Naive thymus-derived CD4-positive, alpha-beta T cell (primary cell): ENCODE measurements around the gene PIGL. TPM values are rescaled to one million over a fixed set of nuclear protein-coding genes. Genes with fewer than 3 reads are reported as not detected.
"Not testable (repeated sequence)": the region's sequence is repeated elsewhere in the genome, so short reads cannot be mapped to it uniquely, and the experiment has no call there.

Experiments used
- ATAC-seq: fragments of 150-1000 bp; cut with Tn5 transposase; 2 replicates; pipeline ENCODE4 v1.10.0; 2021; ENCODE audit warnings: mild to moderate bottlenecking, moderate library complexity
- CTCF ChIA-PET: fragments of 350-600 bp; sonication (Branson Sonifier 250); formaldehyde crosslinking; loops from one replicate; lab custom pipeline; 2021; ENCODE audit warnings: antibody characterized with exemption; lab: Charles Lee
- POLR2A ChIA-PET: fragments of 350-600 bp; sonication (Branson Sonifier 250); formaldehyde crosslinking; loops from one replicate; lab custom pipeline; 2021; ENCODE audit warnings: antibody characterized with exemption, inconsistent platforms; lab: Charles Lee
- DNase-seq, 9 donors: peaks; one replicate each; pipeline versions ENCODE4 v3.0.0 to v3.0.0-alpha.2; 2020 to 2022; ENCODE audit warnings: mixed read lengths in 1 of 9
- H3K27ac ChIP-seq: one replicate; pipeline ENCODE4 v1.7.0; 2013; ENCODE audit warnings: mild to moderate bottlenecking, low read depth, low read length, moderate library complexity
- H3K27me3 ChIP-seq, 2 donors: one replicate each; pipeline ENCODE4 v1.7.0; 2013; ENCODE audit warnings: low read length in 2 of 2, mild to moderate bottlenecking in 2 of 2, moderate library complexity in 2 of 2; ENCODE audit not compliant: control insufficient read depth in 2 of 2, insufficient read depth in 2 of 2
- H3K36me3 ChIP-seq, 3 experiments: 1 replicate in 2 of 3; 2 replicates in 1 of 3; pipeline ENCODE4 v1.7.0; 2013; ENCODE audit warnings: low read length in 3 of 3, mild to moderate bottlenecking in 3 of 3, moderate library complexity in 1 of 3; ENCODE audit not compliant: insufficient read depth in 3 of 3, control insufficient read depth in 2 of 3
- H3K4me1 ChIP-seq, 2 donors: one replicate each; pipeline ENCODE4 v1.7.0; 2013; ENCODE audit warnings: low read length in 2 of 2, mild to moderate bottlenecking in 2 of 2, moderate library complexity in 1 of 2; ENCODE audit not compliant: control insufficient read depth in 2 of 2, insufficient read depth in 2 of 2
- H3K4me3 ChIP-seq: 2 replicates; pipeline ENCODE4 v1.7.0; 2013; ENCODE audit warnings: mild to moderate bottlenecking, low read length
- H3K9me3 ChIP-seq, 3 experiments: 1 replicate in 2 of 3; 2 replicates in 1 of 3; pipeline ENCODE4 v1.7.0; 2013; ENCODE audit warnings: low read length in 3 of 3; ENCODE audit not compliant: control insufficient read depth in 2 of 3
- H3K27ac Mint-ChIP-seq, 9 donors: one replicate each; pipeline ENCODE4 v1.8.0; 2020 to 2022; ENCODE audit warnings: mixed read lengths in 9 of 9, mild to moderate bottlenecking in 8 of 9, moderate library complexity in 5 of 9, inconsistent platforms in 2 of 9
- H3K27me3 Mint-ChIP-seq, 5 donors: one replicate each; pipeline ENCODE4 v1.8.0; 2021 to 2022; ENCODE audit warnings: mixed read lengths in 5 of 5, mild to moderate bottlenecking in 1 of 5
- H3K36me3 Mint-ChIP-seq, 5 donors: one replicate each; pipeline ENCODE4 v1.8.0; 2020 to 2022; ENCODE audit warnings: mixed read lengths in 5 of 5, mild to moderate bottlenecking in 3 of 5, inconsistent platforms in 1 of 5
- H3K4me1 Mint-ChIP-seq, 7 donors: one replicate each; pipeline ENCODE4 v1.8.0; 2020 to 2022; ENCODE audit warnings: mixed read lengths in 7 of 7, mild to moderate bottlenecking in 3 of 7, inconsistent platforms in 1 of 7
- H3K4me3 Mint-ChIP-seq, 10 donors: one replicate each; pipeline ENCODE4 v1.8.0; 2020 to 2022; ENCODE audit warnings: mild to moderate bottlenecking in 10 of 10, mixed read lengths in 10 of 10, moderate library complexity in 6 of 10, inconsistent platforms in 2 of 10
- H3K9me3 Mint-ChIP-seq, 11 donors: one replicate each; pipeline ENCODE4 v1.8.0; 2020 to 2022; ENCODE audit warnings: mixed read lengths in 11 of 11, mild to moderate bottlenecking in 4 of 11, inconsistent platforms in 1 of 11, moderate library complexity in 1 of 11
- intact Hi-C, 2 donors: fragments of 100-400 bp; cut with micrococcal nuclease; formaldehyde crosslinking; loops; one replicate each; pipeline ENCODE4 v1.15.1; 2023
- polyA plus RNA-seq, 2 donors: library from polyadenylated mRNA; unstranded; fragments of 300-500 nt; fragmentation: Illumina TruSeq; gene quantifications; one replicate each; pipeline ENCODE4 v1.2.3, GENCODE V29; 2021
- total RNA-seq, 6 experiments: library from RNA in 5 of 6; stranded (reverse) in 5 of 6; gene quantifications; 1 replicate in 5 of 6; 2 replicates in 1 of 6; pipeline ENCODE4 v1.2.3 and lab custom pipeline; 2021 to 2026

The PIGL gene
- total and polyA plus RNA-seq, 7 experiments from 2014 or later = 12.3 to 82.5 (median 73.2) TPM

DNA sequence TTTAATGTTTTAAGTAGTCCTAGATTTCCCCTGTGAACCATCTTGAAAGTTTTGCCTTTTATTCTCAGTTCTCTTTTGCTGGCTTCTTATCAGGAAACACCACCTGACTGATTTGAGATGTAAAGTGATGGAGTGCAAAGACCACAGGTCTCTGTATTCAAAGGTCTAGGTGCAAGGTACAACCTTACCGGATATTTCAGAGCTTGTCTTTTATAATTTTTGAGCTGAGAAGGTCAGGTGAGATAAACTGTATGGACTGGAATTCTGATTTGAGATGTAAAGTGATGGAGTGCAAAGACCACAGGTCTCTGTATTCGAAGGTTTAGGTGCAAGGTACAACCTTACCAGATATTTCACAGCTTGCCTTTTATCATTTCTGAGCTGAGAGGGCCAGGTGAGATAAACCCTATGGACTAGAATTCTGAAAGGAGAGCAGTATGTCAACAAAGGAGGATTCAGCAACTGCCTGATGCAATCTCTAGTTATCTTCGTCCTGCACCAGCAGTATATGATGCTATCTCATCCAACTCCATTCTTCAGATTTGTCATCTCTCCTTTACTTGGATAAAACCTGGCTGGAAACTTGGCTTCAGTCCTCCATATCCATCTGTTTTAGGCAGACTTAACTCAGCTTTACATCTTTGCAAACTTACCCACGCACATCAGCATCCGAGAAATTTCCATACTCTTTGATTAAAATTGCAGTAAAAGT is 72.0 kb downstream of the PIGL start:
- POLR2A ChIA-PET = interaction anchor here (0.7 to 1.9 kb wide), 5 partner anchors 9 to 229 kb away, joined by 3 to 6 read pairs (median 4); partner anchors contain the start of genes CENPV and NCOR1
- H3K27ac ChIP-seq = peak overlapping the region; percentile 81

GRCh38 chr17:16293931-16294330 is 76.9 kb downstream of the PIGL start:
- Histone ChIP-seq H3K27me3 (no peaks in the 10 kb centered on the region), H3K36me3 (no peaks in the 10 kb centered on the region), H3K4me1 (peaks cover 5 to 19% of the 10 kb centered on the region in 2 donors), H3K4me3 (no peak overlapping the region), H3K9me3 (no peaks in the 10 kb centered on the region), H3K27ac (no peak overlapping the region)
- DNase-seq (no peak), ATAC-seq (no peak)
- peaks cover 13 to 56% (median 42%) of the 10 kb centered on the region in 7 donors for H3K4me1 Mint-ChIP-seq
- no peak overlapping the region for H3K27ac Mint-ChIP-seq
- no peaks in the 10 kb centered on the region for H3K27me3 Mint-ChIP-seq
- H3K9me3 Mint-ChIP-seq = no peaks in the 10 kb centered on the region
- peaks cover 0 to 17% (median 8%) of the 10 kb centered on the region in 5 donors for H3K36me3 Mint-ChIP-seq
- intact Hi-C loops = no loop called here
- ChIA-PET CTCF (interaction anchor here (1.1 kb wide), 1 partner anchor 10 kb away, joined by 10 read pairs; no protein-coding TSS in a partner anchor), POLR2A (no interaction called here)
- no peak overlapping the region for H3K4me3 Mint-ChIP-seq

More for the DNA sequence above, 72.0 kb downstream of the PIGL start:
- Histone ChIP-seq H3K27me3 (no peaks in the 10 kb centered on the region), H3K9me3 (no peaks in the 10 kb centered on the region), H3K36me3 (no peaks in the 10 kb centered on the region), H3K4me1 (peaks cover 36 to 50% of the 10 kb centered on the region in 2 donors), H3K4me3 (no peak overlapping the region)
- intact Hi-C loops = loop anchor here (5.0 to 10.0 kb wide), 4 partner anchors 126 to 248 kb away; partner anchors contain the start of gene TRPV2 (in 2 of the 2)
- ATAC-seq = no peak
- peaks cover 45 to 78% (median 65%) of the 10 kb centered on the region in 7 donors for H3K4me1 Mint-ChIP-seq
- no peak for DNase-seq
- H3K4me3 Mint-ChIP-seq = peak overlapping the region; percentile 1 to 83 (median 66)
- peaks cover 0 to 22% (median 7%) of the 10 kb centered on the region in 5 donors for H3K36me3 Mint-ChIP-seq
- CTCF ChIA-PET = interaction anchor here (0.5 to 1.4 kb wide), 2 partner anchors 58 to 127 kb away, joined by 3 to 5 read pairs; partner anchors contain the start of gene TRPV2
- no peaks in the 10 kb centered on the region for H3K9me3 Mint-ChIP-seq
- peak overlapping the region; percentile 25 to 99 (median 97) for H3K27ac Mint-ChIP-seq
- no peaks in the 10 kb centered on the region for H3K27me3 Mint-ChIP-seq

DNA sequence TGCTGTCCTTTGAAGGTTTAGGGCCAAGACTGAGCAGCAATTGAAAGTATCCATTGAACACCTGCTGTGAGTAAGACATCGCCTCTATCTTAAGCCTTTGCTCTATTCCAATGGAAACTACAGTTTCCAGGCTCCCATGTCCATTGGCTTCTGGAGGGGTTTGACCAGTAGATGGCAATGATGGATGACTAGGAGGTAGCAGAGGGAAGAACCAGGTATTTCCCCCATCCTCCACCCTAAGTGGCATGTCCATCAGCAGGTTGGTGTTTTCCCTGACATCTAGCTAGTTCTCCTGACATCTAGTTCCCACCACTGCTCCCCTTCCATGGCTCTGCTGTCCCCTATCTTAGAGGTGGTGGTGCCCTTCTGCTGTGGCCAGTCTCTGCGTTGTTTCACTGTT is 77.5 kb downstream of the PIGL start:
- H3K27ac Mint-ChIP-seq = peak overlapping the region in 1 of 9 donors; percentile 14
- intact Hi-C loops = no loop called here
- H3K27ac ChIP-seq = no peak overlapping the region
- H3K4me1 ChIP-seq = peaks cover 0 to 13% of the 10 kb centered on the region in 2 donors
- DNase-seq (no peak), ATAC-seq (no peak)
- no peaks in the 10 kb centered on the region for H3K36me3 ChIP-seq
- H3K9me3 ChIP-seq = no peaks in the 10 kb centered on the region
- H3K27me3 Mint-ChIP-seq = no peaks in the 10 kb centered on the region
- no peaks in the 10 kb centered on the region for H3K27me3 ChIP-seq
- no peak overlapping the region for H3K4me3 Mint-ChIP-seq
- no peaks in the 10 kb centered on the region for H3K9me3 Mint-ChIP-seq
- ChIA-PET CTCF (no interaction called here), POLR2A (interaction anchor here (0.5 kb wide), 1 partner anchor 14 kb away, joined by 3 read pairs; no protein-coding TSS in a partner anchor)
- peaks cover 0 to 17% (median 7%) of the 10 kb centered on the region in 5 donors for H3K36me3 Mint-ChIP-seq
- H3K4me3 ChIP-seq = no peak overlapping the region
- peaks cover 7 to 52% (median 36%) of the 10 kb centered on the region in 7 donors for H3K4me1 Mint-ChIP-seq

- intact Hi-C loops, H3K9me3 Mint-ChIP-seq, ATAC-seq: not testable (repeated sequence)
Observed at GRCh38 chr17:16296072-16296471, 79.1 kb downstream of the PIGL start.

DNA sequence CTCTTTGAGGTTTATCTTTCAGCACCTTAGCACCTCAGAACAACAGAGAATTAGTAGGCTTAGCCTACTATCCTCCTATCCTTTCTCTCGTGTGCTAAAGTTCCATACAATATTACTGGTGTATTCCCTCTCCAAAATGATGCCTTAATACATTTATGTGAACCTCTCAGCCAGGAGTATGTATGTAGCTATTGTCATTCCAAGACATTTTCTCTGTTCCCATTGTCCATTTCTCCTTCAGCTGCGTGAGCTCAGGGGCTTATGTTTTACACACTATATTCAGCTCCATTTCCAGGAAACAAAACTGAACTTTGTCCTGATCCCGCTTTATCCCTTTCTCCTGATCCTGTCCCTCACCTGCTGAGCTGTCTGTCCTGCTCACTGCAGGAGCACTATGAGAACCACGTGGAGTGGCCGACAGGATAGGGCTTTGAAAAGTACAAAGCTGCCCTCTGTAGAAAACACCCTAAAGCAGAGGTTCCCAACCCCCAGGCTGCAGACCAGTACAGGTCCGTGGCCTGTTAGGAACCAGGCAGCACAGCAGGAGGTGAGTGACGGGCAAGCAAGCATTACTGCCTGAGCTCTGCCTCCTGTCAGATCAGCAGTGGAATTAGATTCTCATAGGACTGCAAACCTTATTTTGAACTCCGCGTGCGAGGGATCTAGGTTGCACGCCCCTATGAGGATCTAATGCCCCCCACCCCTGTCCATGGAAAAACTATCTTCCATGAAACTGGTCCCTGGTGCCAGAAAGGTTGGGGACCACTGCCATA is 80.5 kb downstream of the PIGL start:
- Histone ChIP-seq H3K4me1 (peaks cover 0 to 13% of the 10 kb centered on the region in 2 donors), H3K27ac (no peak overlapping the region), H3K4me3 (no peak overlapping the region), H3K36me3 (peaks cover 0 to 16% (median 0%) of the 10 kb centered on the region in 3 experiments), H3K9me3 (no peaks in the 10 kb centered on the region), H3K27me3 (no peaks in the 10 kb centered on the region)
- intact Hi-C loops = no loop called here
- Mint-ChIP-seq H3K27me3 (no peaks in the 10 kb centered on the region), H3K4me3 (peak overlapping the region in 1 of 10 donors; percentile 32), H3K27ac (peak overlapping the region in 5 of 9 donors; percentile 14 to 74 (median 50)), H3K4me1 (peaks cover 7 to 43% (median 28%) of the 10 kb centered on the region in 7 donors), H3K9me3 (no peaks in the 10 kb centered on the region), H3K36me3 (peaks cover 6 to 26% (median 11%) of the 10 kb centered on the region in 5 donors)
- POLR2A ChIA-PET = interaction anchor here (1.2 kb wide), 1 partner anchor 9 kb away, joined by 3 read pairs; no protein-coding TSS in a partner anchor
- CTCF ChIA-PET = interaction anchor here (0.7 kb wide), 1 partner anchor 66 kb away, joined by 3 read pairs; no protein-coding TSS in a partner anchor
- no peak for DNase-seq
- no peak for ATAC-seq

More at GRCh38 chr17:16296072-16296471, 79.1 kb downstream of the PIGL start:
- Mint-ChIP-seq H3K36me3 (peaks cover 0 to 23% (median 4%) of the 10 kb centered on the region in 5 donors), H3K4me1 (peaks cover 7 to 49% (median 33%) of the 10 kb centered on the region in 7 donors)
- H3K36me3 ChIP-seq, H3K9me3 ChIP-seq, H3K4me3 Mint-ChIP-seq, POLR2A ChIA-PET, H3K27me3 Mint-ChIP-seq, H3K4me3 ChIP-seq, H3K27me3 ChIP-seq, H3K27ac Mint-ChIP-seq, DNase-seq, H3K27ac ChIP-seq: not testable (repeated sequence)
- CTCF ChIA-PET = interaction anchor here (1.8 kb wide), 1 partner anchor 9 kb away, joined by 6 read pairs; no protein-coding TSS in a partner anchor
- H3K4me1 ChIP-seq = peaks cover 0 to 13% of the 10 kb centered on the region in 2 donors

DNA sequence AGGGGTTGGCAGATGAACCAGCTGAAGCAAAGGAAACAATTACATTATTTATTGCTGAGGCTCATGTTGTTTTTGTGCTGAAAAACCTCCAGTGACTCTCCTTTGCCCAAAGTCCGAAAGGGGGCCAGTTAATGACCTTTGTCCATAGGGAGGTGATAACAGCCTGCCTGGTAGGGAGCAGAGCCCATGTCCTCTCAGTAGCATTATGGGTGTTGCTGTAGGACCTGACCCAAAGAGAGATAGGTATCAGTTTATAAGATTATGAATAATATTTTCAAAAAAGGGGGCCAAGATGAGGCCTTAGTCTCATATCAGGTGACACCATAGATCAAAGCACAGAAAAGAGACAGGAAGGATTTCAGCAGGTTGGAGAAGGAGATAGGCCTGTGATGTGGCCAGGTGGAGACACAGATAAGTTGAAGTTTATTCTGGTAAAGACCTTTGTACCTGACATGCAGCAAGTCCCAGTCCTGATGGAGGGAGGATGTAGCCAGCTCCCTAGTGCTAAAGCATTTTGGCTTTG is 81.2 kb downstream of the PIGL start:
- peaks cover 7 to 39% (median 26%) of the 10 kb centered on the region in 7 donors for H3K4me1 Mint-ChIP-seq
- peak overlapping the region in 5 of 10 donors; percentile 17 to 68 (median 26) for H3K4me3 Mint-ChIP-seq
- no peaks in the 10 kb centered on the region for H3K27me3 Mint-ChIP-seq
- no peak for DNase-seq
- Histone ChIP-seq H3K4me1 (peaks cover 0 to 13% of the 10 kb centered on the region in 2 donors), H3K9me3 (no peaks in the 10 kb centered on the region), H3K4me3 (no peak overlapping the region), H3K27ac (no peak overlapping the region), H3K27me3 (no peaks in the 10 kb centered on the region), H3K36me3 (peaks cover 0 to 23% (median 0%) of the 10 kb centered on the region in 3 experiments)
- intact Hi-C loops = no loop called here
- ChIA-PET CTCF (interaction anchor here (0.9 kb wide), 1 partner anchor 8 kb away, joined by 3 read pairs; no protein-coding TSS in a partner anchor), POLR2A (interaction anchor here (1.2 kb wide), 1 partner anchor 9 kb away, joined by 3 read pairs; no protein-coding TSS in a partner anchor)
- H3K9me3 Mint-ChIP-seq = no peaks in the 10 kb centered on the region
- H3K27ac Mint-ChIP-seq = peak overlapping the region in 7 of 9 donors; percentile 50 to 76 (median 64)
- peaks cover 7 to 24% (median 13%) of the 10 kb centered on the region in 5 donors for H3K36me3 Mint-ChIP-seq
- no peak for ATAC-seq
